ENCODE measurements around the gene SLC25A21.

SLC25A21 gene

GRCh38 chr14:36856095-36856878 is 316.1 kb downstream of the SLC25A21 start:
- Histone ChIP-seq H3K9me3 (ENCODE audit: control insufficient read depth, insufficient read depth, low read length) (no peaks in the 10 kb centered on the region), H3K4me1 (ENCODE audit: control insufficient read depth, insufficient read depth, low read length) (no peaks in the 10 kb centered on the region), H3K36me3 (ENCODE audit: control insufficient read depth, insufficient read depth, low read length) (no peaks in the 10 kb centered on the region), H3K4me3 (ENCODE audit: low read length) (no peak overlapping the region), H3K27ac (ENCODE audit: low read length) (no peak overlapping the region), H3K27me3 (ENCODE audit: control insufficient read depth, insufficient read depth, low read length) (no peaks in the 10 kb centered on the region)
- WGBS (ENCODE audit: insufficient coverage, insufficient read length) = no CpG with 5 or more reads among the region's 15 CpGs
- no peak for DNase-seq (ENCODE audit: low read depth, low spot score)

DNA sequence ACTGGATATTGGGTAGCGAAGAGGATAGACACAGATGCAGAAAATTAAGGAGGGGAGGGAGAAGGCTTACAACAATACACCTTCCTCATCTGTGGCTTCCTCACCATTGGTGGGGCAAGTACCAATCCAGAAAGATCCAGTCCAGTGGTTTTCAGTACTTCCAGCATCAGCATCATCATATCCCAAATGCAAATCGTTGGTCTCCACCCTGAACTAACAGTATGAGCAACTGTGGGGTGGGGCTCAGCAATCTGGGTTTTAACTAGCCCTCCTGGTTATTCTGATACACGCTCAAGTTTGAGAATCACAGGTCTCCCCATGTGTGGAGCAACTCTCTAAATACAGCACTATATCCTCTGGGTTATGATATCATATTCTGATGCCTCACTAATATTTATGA is 317.0 kb downstream of the SLC25A21 start:
- no peak for DNase-seq (ENCODE audit: low read depth, low spot score)
- Histone ChIP-seq H3K36me3 (ENCODE audit: control insufficient read depth, insufficient read depth, low read length) (no peaks in the 10 kb centered on the region), H3K27me3 (ENCODE audit: control insufficient read depth, insufficient read depth, low read length) (no peaks in the 10 kb centered on the region), H3K27ac (ENCODE audit: low read length) (no peak overlapping the region), H3K4me3 (ENCODE audit: low read length) (no peak overlapping the region), H3K9me3 (ENCODE audit: control insufficient read depth, insufficient read depth, low read length) (no peaks in the 10 kb centered on the region), H3K4me1 (ENCODE audit: control insufficient read depth, insufficient read depth, low read length) (no peaks in the 10 kb centered on the region)
- WGBS (ENCODE audit: insufficient coverage, insufficient read length) = no CpG with 5 or more reads among the region's 3 CpGs

DNA sequence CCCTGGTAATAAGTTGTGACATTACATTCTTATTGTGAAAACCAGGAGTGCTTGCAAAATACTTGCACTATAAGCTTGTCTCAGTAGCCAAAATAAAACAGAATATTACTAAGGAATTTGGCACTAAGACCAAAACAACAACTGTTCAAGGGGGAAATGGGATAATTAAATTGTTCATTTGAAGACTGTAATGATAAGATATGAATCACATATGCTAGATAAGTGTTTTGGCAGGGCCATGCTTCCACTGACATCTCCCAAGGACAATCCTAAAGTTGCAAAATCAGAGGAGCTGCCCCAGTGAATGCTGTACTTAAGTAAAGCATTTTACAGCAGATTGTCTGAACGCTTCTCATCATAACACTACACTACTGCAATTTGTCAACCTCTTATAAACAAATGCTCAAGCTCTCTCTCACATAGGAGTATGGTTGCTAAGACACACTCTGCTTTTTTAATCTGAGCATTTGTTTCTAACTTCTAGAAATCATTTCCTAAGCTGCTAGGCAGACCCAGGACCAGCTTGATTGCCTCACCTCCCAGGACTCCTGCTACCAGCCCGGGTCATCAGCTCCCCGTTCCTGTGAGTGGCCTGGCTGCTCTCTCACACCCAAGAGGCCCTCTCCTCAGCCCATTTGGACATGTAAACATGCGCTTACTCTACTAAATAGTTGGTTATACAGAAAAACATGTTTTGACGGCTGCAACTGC is 319.3 kb downstream of the SLC25A21 start:
- H3K4me1 ChIP-seq (ENCODE audit: control insufficient read depth, insufficient read depth, low read length) = no peaks in the 10 kb centered on the region
- no peak overlapping the region for H3K27ac ChIP-seq (ENCODE audit: low read length)
- WGBS (ENCODE audit: insufficient coverage, insufficient read length) = no CpG with 5 or more reads among the region's 5 CpGs
- H3K4me3 ChIP-seq (ENCODE audit: low read length) = no peak overlapping the region
- H3K27me3 ChIP-seq (ENCODE audit: control insufficient read depth, insufficient read depth, low read length) = no peaks in the 10 kb centered on the region
- no peaks in the 10 kb centered on the region for H3K9me3 ChIP-seq (ENCODE audit: control insufficient read depth, insufficient read depth, low read length)
- no peaks in the 10 kb centered on the region for H3K36me3 ChIP-seq (ENCODE audit: control insufficient read depth, insufficient read depth, low read length)
- DNase-seq (ENCODE audit: low read depth, low spot score) = no peak

GRCh38 chr14:36848213-36848612 is 324.2 kb downstream of the SLC25A21 start:
- no peak for DNase-seq (ENCODE audit: low read depth, low spot score)
- Histone ChIP-seq H3K4me3 (ENCODE audit: low read length) (no peak overlapping the region), H3K9me3 (ENCODE audit: control insufficient read depth, insufficient read depth, low read length) (no peaks in the 10 kb centered on the region), H3K4me1 (ENCODE audit: control insufficient read depth, insufficient read depth, low read length) (no peaks in the 10 kb centered on the region), H3K27me3 (ENCODE audit: control insufficient read depth, insufficient read depth, low read length) (no peaks in the 10 kb centered on the region), H3K27ac (ENCODE audit: low read length) (no peak overlapping the region), H3K36me3 (ENCODE audit: control insufficient read depth, insufficient read depth, low read length) (no peaks in the 10 kb centered on the region)
- no CpG with 5 or more reads among the region's 5 CpGs for WGBS (ENCODE audit: insufficient coverage, insufficient read length)

DNA sequence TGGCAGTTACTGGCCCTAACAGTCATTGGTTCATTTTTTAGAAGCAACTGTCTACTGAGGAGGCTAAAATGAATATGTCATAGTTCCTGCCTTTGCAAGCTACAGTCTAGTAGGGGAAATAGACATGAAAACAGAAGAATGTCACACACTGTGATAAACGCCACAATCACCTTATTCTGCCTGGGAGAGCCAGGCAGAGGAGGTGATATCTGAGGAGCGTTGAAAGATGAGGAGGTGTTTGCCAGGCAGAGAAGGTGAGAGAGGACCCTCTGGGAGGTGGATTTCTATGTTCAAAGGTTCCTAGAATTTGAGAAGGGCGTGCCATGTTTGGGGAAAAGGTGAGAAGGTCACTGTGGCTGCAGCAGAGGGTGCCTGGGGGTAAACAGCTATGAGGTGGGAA is 325.0 kb downstream of the SLC25A21 start:
- no CpG with 5 or more reads among the region's 3 CpGs for WGBS (ENCODE audit: insufficient coverage, insufficient read length)
- no peaks in the 10 kb centered on the region for H3K27me3 ChIP-seq (ENCODE audit: control insufficient read depth, insufficient read depth, low read length)
- no peaks in the 10 kb centered on the region for H3K4me1 ChIP-seq (ENCODE audit: control insufficient read depth, insufficient read depth, low read length)
- no peak overlapping the region for H3K27ac ChIP-seq (ENCODE audit: low read length)
- no peaks in the 10 kb centered on the region for H3K9me3 ChIP-seq (ENCODE audit: control insufficient read depth, insufficient read depth, low read length)
- H3K4me3 ChIP-seq (ENCODE audit: low read length) = no peak overlapping the region
- no peaks in the 10 kb centered on the region for H3K36me3 ChIP-seq (ENCODE audit: control insufficient read depth, insufficient read depth, low read length)
- no peak for DNase-seq (ENCODE audit: low read depth, low spot score)

DNA sequence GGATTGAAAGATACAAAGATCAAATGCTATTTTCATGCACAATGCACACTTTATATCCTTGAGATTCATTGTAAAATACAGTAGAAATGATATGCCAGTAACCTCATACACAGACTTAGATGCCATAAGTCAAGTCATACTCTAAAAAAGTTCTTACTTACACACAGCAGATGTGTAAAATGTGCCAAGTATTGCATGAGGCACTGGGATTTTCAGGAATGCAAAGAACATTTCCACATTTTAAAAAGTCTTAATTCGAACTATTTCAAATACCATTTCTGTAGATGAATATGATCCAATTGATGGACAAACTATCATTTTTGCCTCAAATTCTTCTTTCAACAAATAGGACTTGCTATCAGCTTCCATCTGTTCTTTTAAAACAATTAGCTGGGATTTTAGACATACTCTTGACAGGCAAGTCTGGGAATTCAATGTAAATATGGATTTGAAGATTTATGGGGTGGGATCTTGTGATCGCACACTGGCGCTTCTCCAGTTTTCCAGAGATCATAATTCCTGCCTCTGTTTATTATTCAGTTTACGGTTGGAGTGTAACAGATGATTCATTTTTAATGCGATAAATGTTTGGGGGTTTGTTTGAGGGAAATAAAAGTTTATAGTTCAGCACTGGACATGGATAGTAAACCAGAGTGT is 326.9 kb downstream of the SLC25A21 start:
- DNase-seq (ENCODE audit: low read depth, low spot score) = no peak

DNA sequence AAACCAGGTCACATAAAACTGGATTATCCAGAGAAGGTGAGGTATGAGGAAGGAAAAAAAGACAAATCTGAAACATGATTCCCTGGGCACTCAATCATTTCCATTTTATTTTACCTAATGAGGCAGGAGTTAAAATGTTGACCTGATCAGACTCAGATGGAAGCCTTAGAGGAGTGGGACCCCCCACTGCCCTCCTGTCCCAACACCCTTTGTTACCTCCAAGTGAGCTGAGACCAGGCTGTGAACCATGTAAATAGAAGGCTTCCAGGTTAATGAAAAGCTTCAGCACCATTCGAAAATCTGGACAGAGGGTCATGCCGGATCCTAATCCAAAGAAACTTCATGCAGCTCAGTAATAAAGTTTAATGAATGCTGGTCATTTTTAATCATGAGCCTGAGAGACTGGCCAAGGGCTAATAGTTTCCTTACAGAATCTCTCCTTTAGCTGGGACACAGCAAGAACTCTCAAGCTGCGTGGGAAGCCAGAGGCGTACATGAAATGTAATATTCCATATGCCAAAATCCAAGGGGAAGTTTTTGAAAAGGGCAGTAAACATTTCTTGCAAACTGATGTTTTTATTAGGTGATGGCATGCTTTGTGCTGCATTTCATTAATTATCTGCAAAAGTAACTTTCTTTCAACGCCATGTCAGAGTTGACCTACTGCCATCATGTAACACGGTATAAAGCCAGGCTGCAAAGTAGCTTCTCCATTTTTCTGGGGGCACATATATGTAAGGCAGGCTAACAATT is 327.8 kb downstream of the SLC25A21 start:
- no CpG with 5 or more reads among the region's 6 CpGs for WGBS (ENCODE audit: insufficient coverage, insufficient read length)
- DNase-seq (ENCODE audit: low read depth, low spot score) = no peak
- no peaks in the 10 kb centered on the region for H3K36me3 ChIP-seq (ENCODE audit: control insufficient read depth, insufficient read depth, low read length)
- H3K9me3 ChIP-seq (ENCODE audit: control insufficient read depth, insufficient read depth, low read length) = no peaks in the 10 kb centered on the region
- no peaks in the 10 kb centered on the region for H3K27me3 ChIP-seq (ENCODE audit: control insufficient read depth, insufficient read depth, low read length)
- H3K4me3 ChIP-seq (ENCODE audit: low read length) = no peak overlapping the region
- no peaks in the 10 kb centered on the region for H3K4me1 ChIP-seq (ENCODE audit: control insufficient read depth, insufficient read depth, low read length)
- H3K27ac ChIP-seq (ENCODE audit: low read length) = no peak overlapping the region

More for the DNA sequence above, 326.9 kb downstream of the SLC25A21 start:
- Histone ChIP-seq H3K9me3 (ENCODE audit: control insufficient read depth, insufficient read depth, low read length) (no peaks in the 10 kb centered on the region), H3K4me1 (ENCODE audit: control insufficient read depth, insufficient read depth, low read length) (no peaks in the 10 kb centered on the region), H3K27ac (ENCODE audit: low read length) (no peak overlapping the region), H3K36me3 (ENCODE audit: control insufficient read depth, insufficient read depth, low read length) (no peaks in the 10 kb centered on the region), H3K27me3 (ENCODE audit: control insufficient read depth, insufficient read depth, low read length) (no peaks in the 10 kb centered on the region), H3K4me3 (ENCODE audit: low read length) (no peak overlapping the region)
- WGBS (ENCODE audit: insufficient coverage, insufficient read length) = 100% methylated on average over 2 of the region's 5 CpGs

- Histone ChIP-seq H3K27ac (ENCODE audit: low read length) (no peak overlapping the region), H3K4me3 (ENCODE audit: low read length) (no peak overlapping the region), H3K4me1 (ENCODE audit: control insufficient read depth, insufficient read depth, low read length) (no peaks in the 10 kb centered on the region), H3K9me3 (ENCODE audit: control insufficient read depth, insufficient read depth, low read length) (no peaks in the 10 kb centered on the region), H3K36me3 (ENCODE audit: control insufficient read depth, insufficient read depth, low read length) (no peaks in the 10 kb centered on the region), H3K27me3 (ENCODE audit: control insufficient read depth, insufficient read depth, low read length) (no peaks in the 10 kb centered on the region)
- DNase-seq (ENCODE audit: low read depth, low spot score) = no peak
- no CpG with 5 or more reads among the region's 1 CpG for WGBS (ENCODE audit: insufficient coverage, insufficient read length)
Measured at GRCh38 chr14:36843410-36843809, 329.0 kb downstream of the SLC25A21 start.

DNA sequence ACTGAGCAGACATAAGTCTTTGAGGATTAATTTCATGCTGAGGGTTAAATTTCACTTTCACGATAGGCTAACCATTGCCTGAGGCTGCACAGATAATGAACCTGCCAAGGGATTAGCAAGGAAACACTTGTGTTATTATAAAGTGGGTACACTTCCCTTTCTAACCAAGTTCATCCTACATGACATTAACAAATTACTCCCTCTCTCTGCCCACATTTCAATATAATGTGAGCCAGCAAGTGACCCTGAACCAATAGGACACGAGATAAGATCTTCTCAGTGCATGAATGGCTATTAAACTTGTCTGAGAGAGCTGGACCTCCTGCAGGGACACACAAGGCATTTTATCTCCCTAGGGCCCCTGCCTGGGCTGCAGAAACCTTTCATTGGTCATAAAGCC is 337.3 kb downstream of the SLC25A21 start:
- H3K9me3 ChIP-seq (ENCODE audit: control insufficient read depth, insufficient read depth, low read length) = no peaks in the 10 kb centered on the region
- DNase-seq (ENCODE audit: low read depth, low spot score) = no peak
- no peaks in the 10 kb centered on the region for H3K27me3 ChIP-seq (ENCODE audit: control insufficient read depth, insufficient read depth, low read length)
- H3K4me3 ChIP-seq (ENCODE audit: low read length) = no peak overlapping the region
- H3K36me3 ChIP-seq (ENCODE audit: control insufficient read depth, insufficient read depth, low read length) = no peaks in the 10 kb centered on the region
- H3K27ac ChIP-seq (ENCODE audit: low read length) = no peak overlapping the region
- WGBS (ENCODE audit: insufficient coverage, insufficient read length) = no CpG with 5 or more reads among the region's 2 CpGs
- no peaks in the 10 kb centered on the region for H3K4me1 ChIP-seq (ENCODE audit: control insufficient read depth, insufficient read depth, low read length)

DNA sequence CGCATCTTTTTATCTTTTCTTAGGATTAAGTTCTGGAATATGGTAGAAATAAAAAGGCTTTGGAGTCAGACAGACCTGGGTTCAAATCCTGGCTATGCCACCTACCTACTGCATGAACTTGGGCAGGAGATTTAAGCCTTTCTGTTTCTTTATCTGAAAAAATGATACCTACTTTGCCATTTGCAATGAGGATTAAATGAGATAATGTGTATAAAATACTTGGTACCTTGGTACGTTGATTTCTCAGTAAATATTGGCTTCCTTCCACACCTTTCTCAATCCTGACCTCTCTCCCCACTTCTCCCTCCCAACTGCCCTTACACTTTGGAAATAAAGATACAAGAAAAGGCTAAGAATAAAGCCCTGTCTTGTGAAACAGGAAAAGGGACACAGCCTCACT is 338.1 kb downstream of the SLC25A21 start:
- H3K27ac ChIP-seq (ENCODE audit: low read length) = no peak overlapping the region
- no peaks in the 10 kb centered on the region for H3K9me3 ChIP-seq (ENCODE audit: control insufficient read depth, insufficient read depth, low read length)
- H3K27me3 ChIP-seq (ENCODE audit: control insufficient read depth, insufficient read depth, low read length) = no peaks in the 10 kb centered on the region
- H3K4me1 ChIP-seq (ENCODE audit: control insufficient read depth, insufficient read depth, low read length) = no peaks in the 10 kb centered on the region
- no CpG with 5 or more reads among the region's 2 CpGs for WGBS (ENCODE audit: insufficient coverage, insufficient read length)
- H3K4me3 ChIP-seq (ENCODE audit: low read length) = no peak overlapping the region
- DNase-seq (ENCODE audit: low read depth, low spot score) = no peak
- H3K36me3 ChIP-seq (ENCODE audit: control insufficient read depth, insufficient read depth, low read length) = no peaks in the 10 kb centered on the region
